GM18519 (cell line): Measurements from ENCODE around the gene INF2.
"Not testable (repeated sequence)": the region's sequence is repeated elsewhere in the genome, so short reads cannot be mapped to it uniquely, and the experiment has no call there.

ENCODE experiments used
- ATAC-seq: cut with Tn5 transposase; IDR thresholded peaks from one replicate; pipeline ENCODE4 v1.9.1; 2021; ENCODE audit warnings: mild to moderate bottlenecking, moderate library complexity; ENCODE audit not compliant: unreplicated experiment, low FRiP score

INF2 gene

DNA sequence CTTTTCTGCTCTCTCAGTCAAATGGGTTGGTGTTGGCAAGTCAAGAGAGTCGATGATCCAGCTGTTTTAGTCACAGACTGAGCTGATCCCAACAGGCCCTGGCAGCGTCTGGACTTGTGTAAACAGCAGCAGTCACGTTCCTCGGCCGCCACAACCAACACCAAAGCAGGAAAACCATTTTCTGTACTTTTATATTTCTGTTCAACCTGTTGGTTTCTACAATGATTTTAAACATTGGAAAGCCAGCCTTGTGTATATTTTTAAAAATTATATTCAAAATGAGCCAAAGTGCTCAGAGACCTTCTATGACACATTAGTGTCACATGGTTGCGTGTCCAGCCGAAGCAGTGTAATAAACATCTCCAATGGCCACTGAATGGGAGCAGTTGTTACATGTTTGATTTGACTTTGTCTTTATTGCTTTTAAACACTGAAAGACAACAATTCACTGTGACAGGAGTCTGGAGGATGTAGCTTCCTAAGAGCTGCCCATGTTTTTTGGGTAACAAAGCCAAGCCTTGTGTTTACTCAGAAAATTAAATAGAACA lies 57.6 kb downstream of the INF2 start:
- ATAC-seq: no peak

GRCh38 chr14:104747876-104748275 lies 58.5 kb downstream of the INF2 start:
- no peak for ATAC-seq

GRCh38 chr14:104749111-104749649 lies 59.8 kb downstream of the INF2 start:
- no peak for ATAC-seq

DNA sequence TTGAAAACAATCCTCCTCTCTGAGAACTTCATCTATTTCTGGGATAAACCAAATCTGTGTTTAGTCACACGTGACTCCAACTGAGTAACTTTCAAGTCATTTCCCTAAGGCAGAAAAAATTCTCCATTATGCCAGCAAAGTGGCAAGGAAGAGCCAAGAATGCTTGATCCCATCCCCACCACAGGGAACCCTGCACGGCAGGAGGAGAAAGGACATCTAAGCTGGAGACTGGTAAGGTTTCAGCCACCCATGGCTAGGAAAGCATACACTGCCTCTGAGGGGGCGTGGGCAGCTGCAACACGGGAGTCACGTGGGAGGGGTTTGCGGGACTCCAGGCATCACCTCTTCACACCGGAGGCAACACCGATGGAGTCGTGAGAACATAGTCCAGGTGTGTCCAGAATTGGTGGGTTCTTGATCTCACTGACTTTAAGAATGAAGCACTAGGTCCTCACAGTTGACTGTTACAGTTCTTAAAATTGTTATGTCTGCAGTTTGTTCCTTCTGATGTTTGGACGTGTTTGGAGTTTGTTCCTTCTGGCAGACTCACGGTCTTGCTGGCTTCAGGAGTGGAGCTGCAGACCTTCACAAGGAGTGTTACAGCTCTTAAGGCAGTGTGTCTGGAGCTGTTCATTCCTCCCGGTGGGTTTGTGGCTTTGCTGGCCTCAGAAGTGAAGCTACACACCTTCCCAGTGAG lies 60.8 kb downstream of the INF2 start:
- no peak for ATAC-seq

GRCh38 chr14:104750753-104751057 lies 61.3 kb downstream of the INF2 start:
- ATAC-seq: not testable (repeated sequence)

GRCh38 chr14:104751539-104752422 lies 62.4 kb downstream of the INF2 start:
- no peak for ATAC-seq

DNA sequence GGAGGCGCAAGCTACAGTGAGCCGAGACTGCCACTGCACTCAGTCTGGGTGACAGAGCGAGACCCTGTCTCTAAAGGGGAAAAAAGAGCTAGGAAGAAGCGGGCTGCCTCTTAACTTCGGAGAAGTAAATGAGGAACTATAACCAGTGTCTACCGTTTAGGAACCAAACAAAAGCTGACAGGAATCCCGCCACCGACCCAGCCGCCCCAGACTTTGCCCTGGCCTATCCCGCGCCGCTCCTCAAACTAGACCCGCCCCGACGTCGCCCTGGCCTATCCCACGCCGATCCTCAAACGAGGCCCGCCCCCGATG lies 63.0 kb downstream of the INF2 start:
- no peak for ATAC-seq

- peak; percentile 81 for ATAC-seq
Measured at GRCh38 chr14:104752735-104753527, 63.5 kb downstream of the INF2 start, which contains the start of gene SIVA1. Gene SIVA1 (plus strand): TSS chr14:104753147. CDS start chr14:104753202, 55 bp downstream.

DNA sequence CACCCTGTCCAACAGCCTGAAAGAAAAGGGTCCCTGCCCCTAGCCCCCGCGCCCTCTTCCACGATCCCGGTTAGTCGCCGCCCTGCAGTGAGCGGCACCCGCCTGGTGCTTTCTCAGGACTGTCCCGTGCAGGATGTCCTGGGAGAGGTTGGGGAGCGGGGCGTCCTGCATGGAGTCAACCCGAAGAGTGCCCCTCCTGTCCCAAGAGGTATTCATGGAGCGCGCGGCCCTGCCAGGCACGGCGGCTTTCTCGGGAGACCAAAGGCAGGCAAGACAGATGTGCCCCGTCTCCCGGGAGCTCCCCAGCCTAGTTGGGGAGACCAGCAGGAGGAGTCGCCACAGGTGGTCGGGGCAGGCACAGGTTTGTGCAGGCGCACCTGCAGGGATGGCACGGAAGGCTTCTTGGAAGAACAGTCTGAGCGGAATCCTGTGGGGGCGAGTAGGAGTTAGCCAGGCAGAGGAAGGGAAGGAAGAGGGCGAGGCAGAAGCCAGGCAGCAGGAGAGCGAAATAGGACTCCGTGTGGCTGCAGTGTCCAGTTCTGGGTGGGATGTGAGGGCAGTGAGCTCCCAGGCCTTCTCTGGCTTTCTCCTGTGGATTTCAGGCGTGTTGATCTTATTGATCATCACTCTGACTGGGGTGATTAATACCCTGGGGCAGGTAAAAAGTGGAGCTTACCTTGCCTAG lies 64.3 kb downstream of the INF2 start:
- ATAC-seq: no peak

GRCh38 chr14:104754213-104754851 lies 64.9 kb downstream of the INF2 start:
- no peak for ATAC-seq

- ATAC-seq: no peak
Measured at GRCh38 chr14:104755621-104756020, 66.2 kb downstream of the INF2 start.

- no peak for ATAC-seq
Measured at GRCh38 chr14:104756477-104757237, 67.2 kb downstream of the INF2 start.

GRCh38 chr14:104757238-104757585 lies 67.8 kb downstream of the INF2 start:
- no peak for ATAC-seq

- ATAC-seq: no peak
Measured at GRCh38 chr14:104757681-104758392, 68.4 kb downstream of the INF2 start.

DNA sequence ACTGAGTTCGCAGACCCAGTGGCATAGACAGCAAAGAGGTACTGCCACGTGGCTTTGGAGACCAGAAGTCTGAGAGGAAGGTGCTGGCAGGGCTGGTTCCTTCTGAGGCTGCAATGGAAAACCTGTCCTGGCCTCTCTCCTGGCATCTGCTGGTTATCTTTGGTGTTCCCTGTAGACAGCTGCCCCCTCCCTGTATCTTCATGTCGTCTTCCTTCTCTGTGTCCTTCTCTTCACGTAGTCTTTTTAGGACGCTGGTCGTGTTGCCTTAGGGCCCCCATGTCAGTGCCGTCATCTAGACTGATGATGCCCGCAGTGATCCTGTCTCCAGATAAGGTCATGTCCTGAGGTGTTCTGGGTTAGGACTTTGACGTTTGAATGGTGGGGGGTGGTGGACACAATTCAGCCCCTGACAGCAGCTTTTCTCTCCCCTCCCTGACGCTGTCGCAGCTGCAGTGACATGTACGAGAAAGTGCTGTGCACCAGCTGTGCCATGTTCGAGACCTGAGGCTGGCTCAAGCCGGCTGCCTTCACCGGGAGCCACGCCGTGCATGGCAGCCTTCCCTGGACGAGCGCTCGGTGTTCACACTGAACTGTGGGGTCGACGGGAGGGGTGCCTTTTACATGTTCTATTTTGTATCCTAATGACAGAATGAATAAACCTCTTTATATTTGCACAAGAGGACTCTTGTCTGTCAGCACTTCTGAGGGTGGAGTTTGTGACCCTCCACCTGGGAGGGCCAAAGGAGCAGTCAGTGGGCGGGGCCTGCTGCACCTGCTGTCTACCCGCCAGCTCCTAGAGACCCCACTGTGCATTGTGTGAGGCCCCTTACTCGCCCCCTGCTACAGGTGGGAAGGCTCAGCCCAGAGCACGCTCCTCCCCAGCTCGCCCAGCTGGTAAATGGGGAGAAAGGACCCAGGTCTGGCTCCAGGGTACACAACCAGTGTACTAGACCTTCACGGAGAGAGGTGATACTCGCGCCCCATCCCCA lies 69.9 kb downstream of the INF2 start:
- ATAC-seq: no peak

GRCh38 chr14:104765517-104765916 lies 76.1 kb downstream of the INF2 start:
- no peak for ATAC-seq

DNA sequence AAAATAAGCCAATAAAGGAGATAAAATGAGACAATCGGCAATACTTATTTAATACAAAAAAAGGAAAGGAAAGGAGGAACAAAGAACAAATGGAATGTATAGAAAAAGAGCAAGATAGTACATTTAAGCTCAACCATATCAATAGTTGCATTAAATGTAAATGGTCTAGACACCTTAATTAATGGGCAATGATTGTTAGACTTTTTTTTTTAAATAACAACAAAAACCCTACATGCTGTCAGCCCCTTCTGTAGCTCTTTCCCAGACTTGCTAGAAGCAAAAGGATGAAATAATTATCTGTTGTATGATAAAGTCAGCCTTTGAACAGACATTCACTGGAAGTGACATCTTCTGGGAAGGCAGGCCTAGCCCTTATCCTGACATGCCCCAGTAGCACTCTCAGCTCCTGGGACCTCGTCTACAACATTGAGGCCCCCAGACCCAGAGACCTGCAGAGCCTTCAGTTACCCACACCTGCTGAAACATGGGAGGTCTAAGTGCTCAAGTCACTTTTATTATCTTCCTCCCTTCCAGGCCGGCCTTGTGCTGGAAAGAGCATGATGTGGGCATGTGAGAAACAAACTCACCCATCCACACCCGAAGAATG lies 76.9 kb downstream of the INF2 start:
- no peak for ATAC-seq
